HL-60 (cell line): ENCODE data around the gene ZDHHC5.

ENCODE experiments used
- DNase-seq, 2 experiments: peaks; one replicate each; pipeline ENCODE4 v3.0.0-alpha.2; 2010 to 2020; ENCODE audit warnings: low read depth in 1 of 2, low spot score in 1 of 2
- H3K27ac ChIP-seq: fragments of 250-450 bp; sonication (Bioruptor Pico); replicated peaks from 2 replicates; pipeline ENCODE4 v1.5.1; 2020; ENCODE audit warnings: mild to moderate bottlenecking, moderate library complexity
- H3K27me3 ChIP-seq: fragments of 250-450 bp; sonication (Bioruptor Pico); 2 replicates; pipeline ENCODE4 v1.5.1; 2021; ENCODE audit warnings: mild to moderate bottlenecking, moderate library complexity; ENCODE audit not compliant: insufficient read depth, poor library complexity, severe bottlenecking
- H3K4me3 ChIP-seq: replicated peaks from 2 replicates; pipeline ENCODE4 v1.5.1; 2011; ENCODE audit warnings: mild to moderate bottlenecking, control low read depth, low read length; ENCODE audit not compliant: insufficient read depth
- GABPA ChIP-seq: IDR thresholded peaks from 2 replicates; pipeline ENCODE4 v1.6.1; 2012; ENCODE audit warnings: low read depth
- POLR2AphosphoS5 ChIP-seq: IDR thresholded peaks from 2 replicates; pipeline ENCODE4 v1.6.1; 2012; ENCODE audit warnings: low read depth
- SPI1 ChIP-seq: IDR thresholded peaks from 2 replicates; pipeline ENCODE4 v1.6.1; 2012; ENCODE audit warnings: low read depth, mild to moderate bottlenecking, borderline replicate concordance
- microRNA-seq: library from miRNA; unstranded; fragments of <30 nt; microRNA quantifications from one replicate; pipeline ENCODE4, GENCODE V29; 2018
- TF ChIP-seq, protein P1 (sequence below): IDR thresholded peaks from one replicate; pipeline ENCODE4 v1.5.1; 2011; ENCODE audit warnings: low read length, control low read depth, inconsistent platforms; ENCODE audit not compliant: insufficient read depth
- TF ChIP-seq, protein P2 (sequence below): IDR thresholded peaks from 2 replicates; pipeline ENCODE4 v1.6.1; 2012; ENCODE audit warnings: low read depth; ENCODE audit not compliant: insufficient replicate concordance

ZDHHC5 gene

DNA sequence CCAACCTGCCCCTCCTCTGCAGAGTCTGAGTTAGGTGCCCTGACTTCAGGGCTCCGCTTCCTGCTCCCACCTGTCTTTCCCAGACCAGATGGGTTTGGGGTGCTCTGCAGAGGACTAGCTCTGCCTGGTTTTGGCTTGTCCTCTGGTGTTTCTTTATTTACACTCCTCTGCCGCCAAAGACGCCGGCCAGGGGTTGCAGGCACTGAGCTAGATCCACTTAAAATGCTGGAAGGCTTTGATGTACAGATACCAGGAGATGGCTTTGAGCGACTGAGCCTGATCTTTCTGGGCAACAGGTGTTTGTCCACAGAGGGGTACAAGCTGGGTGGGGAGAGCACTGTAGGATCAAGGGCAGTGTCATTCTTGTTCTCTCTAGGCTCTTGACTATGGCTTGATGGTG lies 77.3 kb downstream of the ZDHHC5 start:
- DNase-seq = no peak
- TF ChIP-seq, protein P1, sequence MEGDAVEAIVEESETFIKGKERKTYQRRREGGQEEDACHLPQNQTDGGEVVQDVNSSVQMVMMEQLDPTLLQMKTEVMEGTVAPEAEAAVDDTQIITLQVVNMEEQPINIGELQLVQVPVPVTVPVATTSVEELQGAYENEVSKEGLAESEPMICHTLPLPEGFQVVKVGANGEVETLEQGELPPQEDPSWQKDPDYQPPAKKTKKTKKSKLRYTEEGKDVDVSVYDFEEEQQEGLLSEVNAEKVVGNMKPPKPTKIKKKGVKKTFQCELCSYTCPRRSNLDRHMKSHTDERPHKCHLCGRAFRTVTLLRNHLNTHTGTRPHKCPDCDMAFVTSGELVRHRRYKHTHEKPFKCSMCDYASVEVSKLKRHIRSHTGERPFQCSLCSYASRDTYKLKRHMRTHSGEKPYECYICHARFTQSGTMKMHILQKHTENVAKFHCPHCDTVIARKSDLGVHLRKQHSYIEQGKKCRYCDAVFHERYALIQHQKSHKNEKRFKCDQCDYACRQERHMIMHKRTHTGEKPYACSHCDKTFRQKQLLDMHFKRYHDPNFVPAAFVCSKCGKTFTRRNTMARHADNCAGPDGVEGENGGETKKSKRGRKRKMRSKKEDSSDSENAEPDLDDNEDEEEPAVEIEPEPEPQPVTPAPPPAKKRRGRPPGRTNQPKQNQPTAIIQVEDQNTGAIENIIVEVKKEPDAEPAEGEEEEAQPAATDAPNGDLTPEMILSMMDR = no peak
- TF ChIP-seq, protein P2, sequence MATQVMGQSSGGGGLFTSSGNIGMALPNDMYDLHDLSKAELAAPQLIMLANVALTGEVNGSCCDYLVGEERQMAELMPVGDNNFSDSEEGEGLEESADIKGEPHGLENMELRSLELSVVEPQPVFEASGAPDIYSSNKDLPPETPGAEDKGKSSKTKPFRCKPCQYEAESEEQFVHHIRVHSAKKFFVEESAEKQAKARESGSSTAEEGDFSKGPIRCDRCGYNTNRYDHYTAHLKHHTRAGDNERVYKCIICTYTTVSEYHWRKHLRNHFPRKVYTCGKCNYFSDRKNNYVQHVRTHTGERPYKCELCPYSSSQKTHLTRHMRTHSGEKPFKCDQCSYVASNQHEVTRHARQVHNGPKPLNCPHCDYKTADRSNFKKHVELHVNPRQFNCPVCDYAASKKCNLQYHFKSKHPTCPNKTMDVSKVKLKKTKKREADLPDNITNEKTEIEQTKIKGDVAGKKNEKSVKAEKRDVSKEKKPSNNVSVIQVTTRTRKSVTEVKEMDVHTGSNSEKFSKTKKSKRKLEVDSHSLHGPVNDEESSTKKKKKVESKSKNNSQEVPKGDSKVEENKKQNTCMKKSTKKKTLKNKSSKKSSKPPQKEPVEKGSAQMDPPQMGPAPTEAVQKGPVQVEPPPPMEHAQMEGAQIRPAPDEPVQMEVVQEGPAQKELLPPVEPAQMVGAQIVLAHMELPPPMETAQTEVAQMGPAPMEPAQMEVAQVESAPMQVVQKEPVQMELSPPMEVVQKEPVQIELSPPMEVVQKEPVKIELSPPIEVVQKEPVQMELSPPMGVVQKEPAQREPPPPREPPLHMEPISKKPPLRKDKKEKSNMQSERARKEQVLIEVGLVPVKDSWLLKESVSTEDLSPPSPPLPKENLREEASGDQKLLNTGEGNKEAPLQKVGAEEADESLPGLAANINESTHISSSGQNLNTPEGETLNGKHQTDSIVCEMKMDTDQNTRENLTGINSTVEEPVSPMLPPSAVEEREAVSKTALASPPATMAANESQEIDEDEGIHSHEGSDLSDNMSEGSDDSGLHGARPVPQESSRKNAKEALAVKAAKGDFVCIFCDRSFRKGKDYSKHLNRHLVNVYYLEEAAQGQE = no peak
- no peak for TF ChIP-seq SPI1
- Histone ChIP-seq H3K27me3 (no peaks in the 10 kb centered on the region), H3K27ac (no peak overlapping the region), H3K4me3 (no peak overlapping the region)

DNA sequence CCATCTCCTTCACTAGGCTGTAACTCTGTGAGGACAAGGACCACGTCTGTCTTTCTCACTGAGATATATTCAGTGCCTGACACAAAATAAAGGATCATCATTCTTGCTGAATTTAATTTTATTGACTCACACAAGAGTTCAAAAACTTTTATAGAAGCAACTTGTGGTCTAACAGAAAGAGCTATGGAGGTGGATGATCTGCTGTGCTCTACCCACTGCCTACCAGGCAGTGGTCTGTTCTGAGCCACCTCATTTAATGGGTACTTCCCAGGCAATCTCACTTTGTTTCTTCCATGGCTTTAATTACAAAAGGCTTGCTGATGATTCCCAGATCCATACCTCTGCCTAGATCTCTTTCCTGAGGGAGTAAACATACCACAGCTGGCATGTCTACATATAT lies 79.0 kb downstream of the ZDHHC5 start:
- TF ChIP-seq SPI1 (no peak), GABPA (no peak), POLR2AphosphoS5 (no peak)
- TF ChIP-seq, protein P1 = no peak
- TF ChIP-seq, protein P2 = no peak
- no peak overlapping the region for H3K4me3 ChIP-seq
- no peaks in the 10 kb centered on the region for H3K27me3 ChIP-seq
- no peak overlapping the region for H3K27ac ChIP-seq
- DNase-seq = no peak

Small RNA genes within 50 kb of the gene (microRNA-seq; reads per million reads assigned to microRNA genes)
- 2.1 reads per million for gene MIR130A
